HG03442 (cell line): ENCODE results near the gene DEFB121.
"Not testable (repeated sequence)": the region's sequence is repeated elsewhere in the genome, so short reads cannot be mapped to it uniquely, and the experiment has no call there.

Experiments used
- ATAC-seq: cut with Tn5 transposase; IDR thresholded peaks from one replicate; pipeline ENCODE4 v1.9.1; 2021; ENCODE audit warnings: mild to moderate bottlenecking, moderate library complexity; ENCODE audit not compliant: unreplicated experiment

The DEFB121 gene, protein sequence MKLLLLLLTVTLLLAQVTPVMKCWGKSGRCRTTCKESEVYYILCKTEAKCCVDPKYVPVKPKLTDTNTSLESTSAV

GRCh38 chr20:31406115-31406514, at the start of gene DEFB121:
Gene DEFB121, minus strand, starts transcription at chr20:31406215. Its CDS starts 63 bp downstream, at chr20:31406152.
- ATAC-seq: no peak

DNA sequence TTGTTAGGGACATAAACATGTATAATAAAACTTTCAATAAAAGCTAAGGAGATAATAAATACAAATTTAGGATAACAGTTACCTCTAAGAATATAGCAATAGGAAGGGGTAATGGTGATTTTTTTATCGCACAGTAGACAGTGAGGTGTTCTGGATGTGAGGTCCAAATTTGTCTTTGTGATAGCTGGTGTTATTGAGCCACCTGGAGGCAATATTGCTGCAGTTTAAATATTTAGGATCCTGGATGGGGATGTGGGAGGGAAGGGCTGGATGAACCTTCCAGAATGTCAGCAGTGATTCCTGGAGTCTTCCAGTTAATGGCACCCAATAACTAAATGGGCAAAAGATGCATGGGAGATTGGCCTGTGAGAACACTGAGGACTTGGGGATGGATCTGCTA, 48.3 kb upstream of the DEFB121 start:
- no peak for ATAC-seq

DNA sequence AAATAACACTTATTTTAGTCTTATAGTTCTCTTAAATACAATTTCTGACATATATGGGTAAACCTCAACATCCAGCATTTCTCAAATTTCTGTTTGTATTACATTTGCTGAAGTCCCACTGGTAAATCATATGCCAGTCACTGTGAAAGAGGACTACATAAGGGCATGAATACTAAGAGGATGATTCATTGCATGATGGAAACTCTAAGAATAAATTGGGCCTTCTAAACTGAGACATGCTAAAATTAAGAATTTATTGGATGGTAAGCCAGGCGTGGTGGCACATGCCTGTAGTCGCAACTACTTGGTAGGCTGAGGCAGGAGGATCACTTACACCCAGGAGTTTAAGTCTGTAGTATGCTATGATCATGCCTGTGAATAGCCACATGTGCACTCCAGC, 46.6 kb upstream of the DEFB121 start:
- no peak for ATAC-seq

- no peak for ATAC-seq
These were observed 43.7 kb upstream of the DEFB121 start for GRCh38 chr20:31449511-31450414.

- no peak for ATAC-seq
These were observed 40.2 kb upstream of the DEFB121 start for GRCh38 chr20:31446084-31446819.

- no peak for ATAC-seq
These were observed 34.1 kb upstream of the DEFB121 start, which contains the start of gene DEFB123 for GRCh38 chr20:31440012-31440659. Gene DEFB123, plus strand, starts transcription at chr20:31440632. Its CDS starts 67 bp downstream, at chr20:31440699.

GRCh38 chr20:31430568-31431115, 24.6 kb upstream of the DEFB121 start:
- no peak for ATAC-seq

DNA sequence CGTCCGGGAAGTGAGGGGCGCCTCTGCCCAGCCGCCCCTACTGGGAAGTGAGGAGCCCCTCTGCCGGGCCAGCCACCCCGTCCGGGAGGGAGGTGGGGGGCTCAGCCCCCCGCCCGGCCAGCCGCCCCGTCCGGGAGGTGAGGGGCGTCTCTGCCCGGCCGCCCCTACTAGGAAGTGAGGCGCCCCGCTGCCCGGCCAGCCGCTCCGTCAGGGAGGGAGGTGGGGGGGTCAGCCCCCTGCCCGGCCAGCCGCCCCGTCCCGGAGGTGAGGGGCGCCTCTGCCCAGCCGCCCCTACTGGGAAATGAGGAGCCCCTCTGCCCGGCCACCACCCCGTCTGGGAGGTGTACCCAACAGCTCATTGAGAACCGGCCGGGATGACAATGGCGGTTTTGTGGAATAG, 21.6 kb upstream of the DEFB121 start:
- not testable (repeated sequence) for ATAC-seq

GRCh38 chr20:31426891-31427551, 21.0 kb upstream of the DEFB121 start:
- ATAC-seq: not testable (repeated sequence)

DNA sequence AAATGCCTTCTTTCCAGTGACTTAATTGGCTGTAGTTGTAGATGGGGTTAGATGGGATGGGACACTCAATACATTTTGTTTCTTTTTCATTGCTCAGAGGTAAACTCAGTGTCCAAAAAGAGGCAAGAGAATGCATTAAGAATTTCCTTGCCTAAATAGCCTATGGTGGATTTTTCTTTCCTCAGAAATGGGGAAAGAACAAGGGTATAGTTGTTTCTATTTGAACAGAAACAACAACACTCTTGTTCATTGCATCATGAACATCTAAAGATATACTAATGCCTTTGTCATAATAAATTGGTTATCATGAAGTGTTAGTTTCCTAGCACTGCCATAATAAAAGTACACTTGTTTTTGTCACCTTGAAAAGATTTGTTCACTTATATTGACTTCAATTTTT, 19.8 kb upstream of the DEFB121 start:
- no peak for ATAC-seq

GRCh38 chr20:31418307-31418706, 12.3 kb upstream of the DEFB121 start:
- ATAC-seq: no peak

- ATAC-seq: no peak
These were observed 9.6 kb upstream of the DEFB121 start for GRCh38 chr20:31415653-31416052.

DNA sequence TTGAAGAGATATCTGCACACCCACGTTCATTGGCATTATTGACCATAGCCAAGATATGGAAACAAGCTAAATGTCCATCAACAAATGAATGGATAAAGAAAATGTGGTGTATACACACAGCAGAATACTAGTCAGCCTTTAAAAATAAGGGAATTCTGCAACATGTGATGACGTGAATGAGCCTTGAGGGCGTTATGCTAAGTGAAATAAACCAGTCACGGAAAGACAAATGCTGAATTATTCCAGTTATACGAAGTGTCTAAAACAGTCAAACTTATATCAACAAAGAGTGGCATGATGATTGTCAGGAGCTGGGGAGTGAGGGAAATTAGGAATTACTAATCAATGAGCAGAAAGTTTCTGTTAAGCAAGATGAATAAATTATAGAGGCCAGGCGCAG, 8.4 kb upstream of the DEFB121 start:
- ATAC-seq: no peak

DNA sequence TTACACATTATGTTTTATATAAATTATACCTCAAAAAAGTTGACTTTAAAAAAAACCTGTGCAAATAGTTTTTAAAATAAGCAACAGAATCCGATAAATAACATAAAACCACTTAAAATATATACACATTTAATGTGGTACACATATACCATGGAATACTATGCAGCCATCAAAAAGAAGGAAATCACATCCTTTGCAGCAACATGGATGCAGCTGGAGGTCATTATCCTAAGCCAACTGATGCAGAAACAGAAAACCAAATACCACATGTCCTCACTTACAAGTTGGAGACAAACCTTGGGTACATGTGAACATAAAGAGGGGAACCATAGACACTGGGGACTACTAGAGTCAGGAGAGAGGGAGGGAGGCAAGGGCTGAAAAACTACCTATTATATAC, 4.0 kb upstream of the DEFB121 start:
- no peak for ATAC-seq

- ATAC-seq: no peak
These were observed 2.1 kb downstream of the DEFB121 start for GRCh38 chr20:31403886-31404285.

GRCh38 chr20:31394900-31395299, 11.1 kb downstream of the DEFB121 start:
- ATAC-seq: no peak

- no peak for ATAC-seq
These were observed 13.2 kb downstream of the DEFB121 start for GRCh38 chr20:31392836-31393235.

- ATAC-seq: no peak
These were observed 15.5 kb downstream of the DEFB121 start, which contains the start of gene DEFB119 for GRCh38 chr20:31390490-31390889. Gene DEFB119, minus strand, starts transcription at chr20:31390590. Its CDS starts 107 bp downstream, at chr20:31390483.

- ATAC-seq: no peak
These were observed 31.7 kb downstream of the DEFB121 start for GRCh38 chr20:31374346-31374745.

- no peak for ATAC-seq
These were observed 37.7 kb downstream of the DEFB121 start, which contains the start of gene DEFB118 for GRCh38 chr20:31368301-31368700. Gene DEFB118, plus strand, starts transcription at chr20:31368601. Its CDS starts 50 bp downstream, at chr20:31368651.
